GM13976 (cell line): ENCODE measurements around the gene TLR8.

Experiments used
- DNase-seq: peaks from one replicate; pipeline ENCODE4 v3.0.0; 2012; ENCODE audit warnings: low spot score
- in situ Hi-C: fragments of 300-500 bp; cut with MboI; formaldehyde crosslinking; loops from one replicate; pipeline ENCODE4 v1.12.0; 2022; ENCODE audit warnings: low sequenced_read_pairs, mixed read lengths, inconsistent platforms; ENCODE audit not compliant: unreplicated experiment
- TF ChIP-seq, protein P1 (sequence below): IDR thresholded peaks from 2 replicates; pipeline ENCODE4 v1.5.1; 2012; ENCODE audit warnings: borderline replicate concordance, mild to moderate bottlenecking; ENCODE audit not compliant: insufficient read depth; ENCODE audit errors: extremely low read depth, missing control alignments, control extremely low read depth

The TLR8 gene

DNA sequence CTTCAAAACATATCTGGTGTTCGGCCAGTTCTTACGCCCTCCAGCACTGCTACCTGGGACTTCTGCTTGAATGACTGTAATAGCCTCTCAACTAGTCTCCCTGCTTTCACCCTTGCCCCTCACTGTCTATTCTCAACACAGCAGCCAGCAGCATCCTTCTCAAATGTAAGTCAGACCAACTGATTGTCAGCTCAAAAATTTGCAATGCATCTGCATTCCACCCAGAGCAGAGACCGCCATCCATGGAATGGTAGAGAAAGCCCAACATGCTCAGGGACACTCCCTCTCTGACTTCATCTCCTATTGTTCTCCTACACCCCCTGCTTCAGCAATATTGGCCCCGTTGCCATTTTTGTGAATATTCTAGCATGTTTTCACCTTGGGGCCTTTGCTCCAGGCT is 33.7 kb upstream of the TLR8 start:
- TF ChIP-seq, protein P1, sequence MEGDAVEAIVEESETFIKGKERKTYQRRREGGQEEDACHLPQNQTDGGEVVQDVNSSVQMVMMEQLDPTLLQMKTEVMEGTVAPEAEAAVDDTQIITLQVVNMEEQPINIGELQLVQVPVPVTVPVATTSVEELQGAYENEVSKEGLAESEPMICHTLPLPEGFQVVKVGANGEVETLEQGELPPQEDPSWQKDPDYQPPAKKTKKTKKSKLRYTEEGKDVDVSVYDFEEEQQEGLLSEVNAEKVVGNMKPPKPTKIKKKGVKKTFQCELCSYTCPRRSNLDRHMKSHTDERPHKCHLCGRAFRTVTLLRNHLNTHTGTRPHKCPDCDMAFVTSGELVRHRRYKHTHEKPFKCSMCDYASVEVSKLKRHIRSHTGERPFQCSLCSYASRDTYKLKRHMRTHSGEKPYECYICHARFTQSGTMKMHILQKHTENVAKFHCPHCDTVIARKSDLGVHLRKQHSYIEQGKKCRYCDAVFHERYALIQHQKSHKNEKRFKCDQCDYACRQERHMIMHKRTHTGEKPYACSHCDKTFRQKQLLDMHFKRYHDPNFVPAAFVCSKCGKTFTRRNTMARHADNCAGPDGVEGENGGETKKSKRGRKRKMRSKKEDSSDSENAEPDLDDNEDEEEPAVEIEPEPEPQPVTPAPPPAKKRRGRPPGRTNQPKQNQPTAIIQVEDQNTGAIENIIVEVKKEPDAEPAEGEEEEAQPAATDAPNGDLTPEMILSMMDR = no peak
- in situ Hi-C loops = no loop called here
- no peak for DNase-seq

DNA sequence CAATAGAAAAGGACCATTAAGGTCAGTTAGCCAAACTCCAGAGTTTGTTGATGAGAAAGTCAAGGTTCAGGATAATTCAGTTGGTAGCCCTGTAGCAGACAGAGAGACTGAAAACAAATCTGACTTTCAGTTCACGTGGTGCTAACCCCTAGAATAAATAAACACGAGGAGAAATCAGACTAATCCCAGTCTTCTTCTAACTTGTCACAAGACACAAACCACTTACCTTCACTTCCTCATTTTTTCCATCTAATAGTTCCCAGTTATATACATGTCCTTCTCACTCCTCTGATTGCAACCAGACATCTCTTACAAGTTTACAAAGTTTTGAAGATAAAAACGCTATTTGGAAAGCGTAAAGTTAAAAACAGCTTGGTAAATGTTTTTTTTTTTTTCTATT is 31.8 kb upstream of the TLR8 start:
- TF ChIP-seq, protein P1 = no peak
- in situ Hi-C loops = no loop called here
- no peak for DNase-seq

DNA sequence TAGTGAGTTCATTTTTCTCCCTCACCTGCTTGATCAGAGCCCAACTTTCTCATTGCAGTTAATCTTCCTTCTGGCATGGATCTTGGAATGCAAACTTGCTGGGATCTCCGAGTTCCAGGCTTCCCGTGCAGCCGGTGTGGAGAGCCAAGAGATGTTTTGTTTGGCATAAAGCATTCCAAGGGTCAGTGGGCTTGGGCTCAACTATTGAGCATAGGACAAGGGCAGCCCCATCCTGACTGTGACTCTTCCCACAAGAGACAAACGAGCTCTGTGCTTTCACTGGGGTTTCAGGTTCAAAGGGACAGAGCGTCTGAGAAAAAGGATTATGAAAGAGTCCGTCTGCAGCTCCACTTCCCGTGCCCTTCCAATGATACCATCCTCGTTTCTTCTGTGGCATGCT is 29.0 kb upstream of the TLR8 start:
- no peak for DNase-seq
- TF ChIP-seq, protein P1 = no peak
- in situ Hi-C loops = no loop called here

DNA sequence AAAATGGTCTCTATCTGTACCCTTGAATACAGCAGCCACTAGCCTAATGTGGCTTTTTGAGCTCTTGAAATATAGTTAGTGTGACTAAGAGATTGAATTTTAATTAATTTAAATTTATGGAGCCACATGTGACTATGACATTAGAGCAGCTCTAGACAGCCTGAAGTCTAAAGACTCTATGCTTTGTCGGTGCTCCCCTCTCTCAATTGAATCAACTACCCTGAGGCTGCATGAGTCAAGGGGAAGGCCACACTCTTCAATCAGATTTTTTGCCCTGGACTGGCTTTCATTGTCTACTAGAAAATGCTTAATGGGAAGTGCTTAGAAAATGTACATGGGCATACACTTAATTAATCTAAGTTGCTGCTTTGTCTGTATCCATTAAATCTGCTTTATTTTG is 27.9 kb upstream of the TLR8 start:
- TF ChIP-seq, protein P1 = no peak
- in situ Hi-C loops = no loop called here

DNA sequence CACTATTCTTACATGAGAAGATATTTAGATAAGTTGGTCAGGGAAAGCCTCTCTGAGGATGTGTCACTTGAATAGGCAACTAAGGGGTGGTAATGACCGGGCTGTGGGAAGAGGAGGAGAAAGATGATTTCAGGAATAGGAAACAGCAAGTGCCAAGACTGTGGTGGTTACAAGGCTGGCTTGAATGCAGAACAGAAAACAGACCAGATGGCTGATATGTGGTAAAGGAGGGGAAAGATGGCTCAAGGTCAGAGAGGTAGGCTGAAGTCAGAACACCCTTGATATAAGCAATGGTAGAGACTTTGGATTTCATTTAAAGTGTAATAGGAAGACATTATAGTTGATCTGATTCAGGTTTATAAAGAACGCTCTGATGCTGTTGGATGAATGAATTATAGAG is 24.5 kb upstream of the TLR8 start:
- no peak for DNase-seq
- in situ Hi-C loops = no loop called here
- TF ChIP-seq, protein P1 = no peak

More for the DNA sequence above, 27.9 kb upstream of the TLR8 start:
- no peak for DNase-seq

DNA sequence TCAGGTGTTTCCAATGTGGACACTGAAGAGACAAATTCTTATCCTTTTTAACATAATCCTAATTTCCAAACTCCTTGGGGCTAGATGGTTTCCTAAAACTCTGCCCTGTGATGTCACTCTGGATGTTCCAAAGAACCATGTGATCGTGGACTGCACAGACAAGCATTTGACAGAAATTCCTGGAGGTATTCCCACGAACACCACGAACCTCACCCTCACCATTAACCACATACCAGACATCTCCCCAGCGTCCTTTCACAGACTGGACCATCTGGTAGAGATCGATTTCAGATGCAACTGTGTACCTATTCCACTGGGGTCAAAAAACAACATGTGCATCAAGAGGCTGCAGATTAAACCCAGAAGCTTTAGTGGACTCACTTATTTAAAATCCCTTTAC is 20.9 kb upstream of the TLR8 start:
- TF ChIP-seq, protein P1 = no peak
- in situ Hi-C loops = no loop called here
- DNase-seq = no peak

DNA sequence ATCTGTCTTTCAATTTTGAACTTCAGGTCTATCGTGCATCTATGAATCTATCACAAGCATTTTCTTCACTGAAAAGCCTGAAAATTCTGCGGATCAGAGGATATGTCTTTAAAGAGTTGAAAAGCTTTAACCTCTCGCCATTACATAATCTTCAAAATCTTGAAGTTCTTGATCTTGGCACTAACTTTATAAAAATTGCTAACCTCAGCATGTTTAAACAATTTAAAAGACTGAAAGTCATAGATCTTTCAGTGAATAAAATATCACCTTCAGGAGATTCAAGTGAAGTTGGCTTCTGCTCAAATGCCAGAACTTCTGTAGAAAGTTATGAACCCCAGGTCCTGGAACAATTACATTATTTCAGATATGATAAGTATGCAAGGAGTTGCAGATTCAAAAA is 19.9 kb upstream of the TLR8 start:
- TF ChIP-seq, protein P1 = no peak
- no peak for DNase-seq
- in situ Hi-C loops = no loop called here
